WERI-Rb-1 (cell line): ENCODE results near the gene TSFM.
A peak's percentile ranks its signal among the peaks of the same experiment; 100 is the strongest.

Source experiments
- DNase-seq: peaks from one replicate; pipeline ENCODE4 v3.0.0-alpha.2; 2020
- H3K27ac ChIP-seq: fragments of 250-450 bp; sonication (Bioruptor Pico); 2 replicates; pipeline ENCODE4 v1.5.1; 2020; ENCODE audit warnings: mild to moderate bottlenecking, moderate library complexity
- H3K27me3 ChIP-seq: fragments of 250-450 bp; sonication (Bioruptor Pico); 2 replicates; pipeline ENCODE4 v1.5.1; 2021; ENCODE audit warnings: mild to moderate bottlenecking, low read depth, moderate library complexity; ENCODE audit not compliant: insufficient read depth, severe bottlenecking
- H3K36me3 ChIP-seq: fragments of 250-450 bp; sonication (Bioruptor Pico); 2 replicates; pipeline ENCODE4 v1.5.1; 2020; ENCODE audit warnings: mild to moderate bottlenecking, moderate library complexity
- H3K4me3 ChIP-seq: 2 replicates; pipeline ENCODE4 v1.5.1; 2011; ENCODE audit warnings: low read depth, mild to moderate bottlenecking, control low read depth, low read length
- H3K9me3 ChIP-seq: fragments of 250-450 bp; sonication (Bioruptor Pico); 2 replicates; pipeline ENCODE4 v1.5.1; 2021; ENCODE audit warnings: mild to moderate bottlenecking, moderate library complexity; ENCODE audit not compliant: severe bottlenecking
- CTCF ChIP-seq: IDR thresholded peaks from 2 replicates; pipeline ENCODE4 v1.5.1; 2011; ENCODE audit warnings: low read depth, mild to moderate bottlenecking, control low read depth, inconsistent platforms, low read length

The TSFM gene

GRCh38 chr12:57838594-57839302 is 56.2 kb downstream of the TSFM start:
- H3K4me3 ChIP-seq = no peak overlapping the region
- no peak for TF ChIP-seq CTCF

DNA sequence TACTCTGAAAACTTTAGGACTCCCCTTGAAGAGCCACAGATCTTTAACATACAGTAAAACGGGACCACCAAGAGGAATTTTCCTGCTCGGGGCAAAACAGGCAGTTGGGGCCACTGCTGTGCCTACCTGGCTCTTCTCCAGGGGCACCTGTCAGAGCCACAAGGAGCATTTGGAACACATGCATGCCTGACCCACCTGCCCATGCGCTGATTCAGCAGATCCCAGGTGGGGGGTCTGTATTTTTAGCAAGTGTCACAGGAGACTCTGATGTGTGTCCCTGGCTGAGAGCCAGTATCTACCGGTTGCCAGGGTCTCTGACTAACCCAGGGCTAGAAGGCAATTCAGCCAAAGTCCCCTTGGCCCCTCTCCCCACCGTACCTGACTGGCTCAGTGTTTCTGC is 57.4 kb downstream of the TSFM start:
- Histone ChIP-seq H3K9me3 (no peaks in the 10 kb centered on the region), H3K36me3 (peaks cover 4% of the 10 kb centered on the region), H3K27me3 (no peaks in the 10 kb centered on the region), H3K4me3 (no peak overlapping the region), H3K27ac (no peak overlapping the region)
- TF ChIP-seq CTCF = no peak
- DNase-seq = no peak

More at GRCh38 chr12:57838594-57839302, 56.2 kb downstream of the TSFM start:
- H3K36me3 ChIP-seq = peaks cover 4% of the 10 kb centered on the region
- H3K9me3 ChIP-seq = no peaks in the 10 kb centered on the region
- H3K27ac ChIP-seq = no peak overlapping the region
- no peaks in the 10 kb centered on the region for H3K27me3 ChIP-seq
- no peak for DNase-seq

GRCh38 chr12:57840726-57841125 is 58.1 kb downstream of the TSFM start:
- Histone ChIP-seq H3K4me3 (no peak overlapping the region), H3K9me3 (no peaks in the 10 kb centered on the region), H3K27ac (no peak overlapping the region), H3K27me3 (no peaks in the 10 kb centered on the region), H3K36me3 (peaks cover 7% of the 10 kb centered on the region)
- no peak for DNase-seq
- no peak for TF ChIP-seq CTCF

- no peak for TF ChIP-seq CTCF
- no peaks in the 10 kb centered on the region for H3K27me3 ChIP-seq
- peak overlapping the region; percentile 7; the same call in 1 of the 2 replicates for H3K27ac ChIP-seq
- H3K9me3 ChIP-seq = no peaks in the 10 kb centered on the region
- DNase-seq = no peak
- peaks cover 13% of the 10 kb centered on the region for H3K36me3 ChIP-seq
- H3K4me3 ChIP-seq = no peak overlapping the region
These were observed 58.9 kb downstream of the TSFM start for GRCh38 chr12:57841445-57841844.

- TF ChIP-seq CTCF = no peak
- DNase-seq = no peak
- Histone ChIP-seq H3K4me3 (no peak overlapping the region), H3K27me3 (no peaks in the 10 kb centered on the region), H3K9me3 (no peaks in the 10 kb centered on the region), H3K36me3 (peaks cover 13% of the 10 kb centered on the region), H3K27ac (no peak overlapping the region)
These were observed 60.0 kb downstream of the TSFM start for GRCh38 chr12:57842342-57843294.
